ENCODE data around the gene SLC5A9. TPM values are rescaled to one million over a fixed set of nuclear protein-coding genes. Genes with fewer than 3 reads are reported as not detected.

Gene SLC5A9
- total and polyA plus RNA-seq, 2 donors (not counting 1 experiment from before 2014, with no cell fraction given) = not detected

GRCh38 chr1:48230236-48230635 is 7.7 kb downstream of the SLC5A9 start:
- no peak overlapping the region for H3K4me3 ChIP-seq (replicated peaks in 1 of 4; ENCODE audit: control extremely low read depth in 1 of 4, insufficient read depth in 1 of 4, low read depth in 3 of 4, low read length in 4 of 4)
- H3K9me3 ChIP-seq (ENCODE audit: control insufficient read depth, insufficient read depth, low read depth, low read length) = no peaks in the 10 kb centered on the region
- DNase-seq (ENCODE audit: low read depth in 2 of 2) = no peak
- H3K4me2 ChIP-seq (ENCODE audit: extremely low read depth, insufficient read depth, low read length) = no peak overlapping the region
- no peak overlapping the region for H3K9ac ChIP-seq (ENCODE audit: insufficient read depth, low read length)
- H3K79me2 ChIP-seq (ENCODE audit: control insufficient read depth, insufficient read depth, low read length) = no peaks in the 10 kb centered on the region
- TF ChIP-seq EZH2 (IDR thresholded peaks at IDR 0.05; ENCODE audit: low read length, missing control alignments) (no peak), CTCF (conservative IDR thresholded peaks at IDR 0.05 in 1 of 2, IDR thresholded peaks at IDR 0.05 in 1 of 2; ENCODE audit: low read depth in 1 of 2, low read length in 2 of 2) (no peak)
- no peaks in the 10 kb centered on the region for H3K27me3 ChIP-seq (ENCODE audit: control insufficient read depth, insufficient read depth, low read length)
- H4K20me1 ChIP-seq (ENCODE audit: control insufficient read depth, extremely low read depth, insufficient read depth, low read length) = no peaks in the 10 kb centered on the region
- no peak overlapping the region for H2AFZ ChIP-seq (ENCODE audit: low read length)
- no peaks in the 10 kb centered on the region for H3K36me3 ChIP-seq (ENCODE audit: control insufficient read depth, insufficient read depth, low read length)
- no peaks in the 10 kb centered on the region for H3K4me1 ChIP-seq (ENCODE audit: control insufficient read depth, extremely low read depth, insufficient read depth, low read length)
- no peak overlapping the region for H3K27ac ChIP-seq (ENCODE audit: insufficient read depth, low read length)

- Histone ChIP-seq H3K36me3 (ENCODE audit: control insufficient read depth, insufficient read depth, low read length) (no peaks in the 10 kb centered on the region), H3K4me3 (replicated peaks in 1 of 4; ENCODE audit: control extremely low read depth in 1 of 4, insufficient read depth in 1 of 4, low read depth in 3 of 4, low read length in 4 of 4) (no peak overlapping the region), H3K9me3 (ENCODE audit: control insufficient read depth, insufficient read depth, low read depth, low read length) (no peaks in the 10 kb centered on the region)
These were observed 10.2 kb downstream of the SLC5A9 start for GRCh38 chr1:48232722-48233121.

GRCh38 chr1:48233666-48234485 is 11.4 kb downstream of the SLC5A9 start:
- Histone ChIP-seq H2AFZ (ENCODE audit: low read length) (no peak overlapping the region), H3K27me3 (ENCODE audit: control insufficient read depth, insufficient read depth, low read length) (no peaks in the 10 kb centered on the region), H3K4me1 (ENCODE audit: control insufficient read depth, extremely low read depth, insufficient read depth, low read length) (no peaks in the 10 kb centered on the region), H3K36me3 (ENCODE audit: control insufficient read depth, insufficient read depth, low read length) (no peaks in the 10 kb centered on the region), H3K9me3 (ENCODE audit: control insufficient read depth, insufficient read depth, low read depth, low read length) (no peaks in the 10 kb centered on the region), H3K4me3 (replicated peaks in 1 of 4; ENCODE audit: control extremely low read depth in 1 of 4, insufficient read depth in 1 of 4, low read depth in 3 of 4, low read length in 4 of 4) (no peak overlapping the region), H3K79me2 (ENCODE audit: control insufficient read depth, insufficient read depth, low read length) (no peaks in the 10 kb centered on the region), H3K27ac (ENCODE audit: insufficient read depth, low read length) (no peak overlapping the region), H4K20me1 (ENCODE audit: control insufficient read depth, extremely low read depth, insufficient read depth, low read length) (no peaks in the 10 kb centered on the region), H3K9ac (ENCODE audit: insufficient read depth, low read length) (no peak overlapping the region), H3K4me2 (ENCODE audit: extremely low read depth, insufficient read depth, low read length) (no peak overlapping the region)
- TF ChIP-seq EZH2 (IDR thresholded peaks at IDR 0.05; ENCODE audit: low read length, missing control alignments) = no peak
- no peak for TF ChIP-seq CTCF (conservative IDR thresholded peaks at IDR 0.05 in 1 of 2, IDR thresholded peaks at IDR 0.05 in 1 of 2; ENCODE audit: low read depth in 1 of 2, low read length in 2 of 2)
- no peak for DNase-seq (ENCODE audit: low read depth in 2 of 2)

More at GRCh38 chr1:48232722-48233121, 10.2 kb downstream of the SLC5A9 start:
- Histone ChIP-seq H3K79me2 (ENCODE audit: control insufficient read depth, insufficient read depth, low read length) (no peaks in the 10 kb centered on the region), H4K20me1 (ENCODE audit: control insufficient read depth, extremely low read depth, insufficient read depth, low read length) (no peaks in the 10 kb centered on the region), H2AFZ (ENCODE audit: low read length) (no peak overlapping the region), H3K4me1 (ENCODE audit: control insufficient read depth, extremely low read depth, insufficient read depth, low read length) (no peaks in the 10 kb centered on the region), H3K27ac (ENCODE audit: insufficient read depth, low read length) (no peak overlapping the region), H3K27me3 (ENCODE audit: control insufficient read depth, insufficient read depth, low read length) (no peaks in the 10 kb centered on the region), H3K9ac (ENCODE audit: insufficient read depth, low read length) (no peak overlapping the region), H3K4me2 (ENCODE audit: extremely low read depth, insufficient read depth, low read length) (no peak overlapping the region)
- DNase-seq (ENCODE audit: low read depth in 2 of 2) = no peak
- TF ChIP-seq EZH2 (IDR thresholded peaks at IDR 0.05; ENCODE audit: low read length, missing control alignments) (no peak), CTCF (conservative IDR thresholded peaks at IDR 0.05 in 1 of 2, IDR thresholded peaks at IDR 0.05 in 1 of 2; ENCODE audit: low read depth in 1 of 2, low read length in 2 of 2) (no peak)

Data from fibroblast of lung (primary cell).